Mammary epithelial cell (primary cell): ENCODE results near the gene DOK7.
"Not testable (repeated sequence)": the region's sequence is repeated elsewhere in the genome, so short reads cannot be mapped to it uniquely, and the experiment has no call there.

ENCODE experiments used
- EZH2 ChIP-seq: IDR thresholded peaks from 2 replicates; pipeline ENCODE4 v1.6.1; 2012; ENCODE audit warnings: low read length, inconsistent platforms, borderline replicate concordance
- TF ChIP-seq, protein P1 (sequence below), 2 donors: IDR thresholded peaks in 1 of 2; conservative IDR thresholded peaks in 1 of 2; 2 replicates each; pipeline ENCODE4 v1.5.1; 2011 to 2012; ENCODE audit warnings: inconsistent platforms in 2 of 2, low read length in 2 of 2, mild to moderate bottlenecking in 2 of 2, control low read depth in 1 of 2, low read depth in 1 of 2; ENCODE audit not compliant: insufficient read depth in 1 of 2; ENCODE audit errors: extremely low read depth in 1 of 2

DNA sequence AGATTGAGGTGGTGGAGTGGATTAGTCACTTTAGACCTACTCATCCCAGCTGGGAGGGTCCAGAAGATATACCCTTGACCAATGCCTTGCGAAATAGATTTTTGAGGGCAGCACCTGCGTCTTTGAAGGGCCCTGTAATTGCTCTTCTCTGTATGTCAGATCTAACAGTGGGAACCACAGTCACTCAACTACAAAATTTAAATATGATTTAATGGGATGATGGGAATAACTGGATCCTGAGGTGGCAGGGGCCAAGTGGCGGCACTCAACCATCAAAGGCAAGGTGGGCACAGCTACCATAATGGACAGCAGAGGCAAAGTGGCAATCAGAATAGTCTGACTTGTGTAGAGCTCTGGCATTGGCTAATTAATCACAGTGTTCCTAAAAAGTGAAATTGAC lies 7.5 kb upstream of the DOK7 start:
- TF ChIP-seq, protein P1, sequence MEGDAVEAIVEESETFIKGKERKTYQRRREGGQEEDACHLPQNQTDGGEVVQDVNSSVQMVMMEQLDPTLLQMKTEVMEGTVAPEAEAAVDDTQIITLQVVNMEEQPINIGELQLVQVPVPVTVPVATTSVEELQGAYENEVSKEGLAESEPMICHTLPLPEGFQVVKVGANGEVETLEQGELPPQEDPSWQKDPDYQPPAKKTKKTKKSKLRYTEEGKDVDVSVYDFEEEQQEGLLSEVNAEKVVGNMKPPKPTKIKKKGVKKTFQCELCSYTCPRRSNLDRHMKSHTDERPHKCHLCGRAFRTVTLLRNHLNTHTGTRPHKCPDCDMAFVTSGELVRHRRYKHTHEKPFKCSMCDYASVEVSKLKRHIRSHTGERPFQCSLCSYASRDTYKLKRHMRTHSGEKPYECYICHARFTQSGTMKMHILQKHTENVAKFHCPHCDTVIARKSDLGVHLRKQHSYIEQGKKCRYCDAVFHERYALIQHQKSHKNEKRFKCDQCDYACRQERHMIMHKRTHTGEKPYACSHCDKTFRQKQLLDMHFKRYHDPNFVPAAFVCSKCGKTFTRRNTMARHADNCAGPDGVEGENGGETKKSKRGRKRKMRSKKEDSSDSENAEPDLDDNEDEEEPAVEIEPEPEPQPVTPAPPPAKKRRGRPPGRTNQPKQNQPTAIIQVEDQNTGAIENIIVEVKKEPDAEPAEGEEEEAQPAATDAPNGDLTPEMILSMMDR (conservative IDR thresholded peaks at IDR 0.05 in 1 of 2, IDR thresholded peaks at IDR 0.05 in 1 of 2; ENCODE audit: extremely low read depth in 1 of 2, insufficient read depth in 1 of 2, low read depth in 1 of 2, low read length in 2 of 2): not testable (repeated sequence)
- not testable (repeated sequence) for TF ChIP-seq EZH2
